CD4-positive, alpha-beta T cell treated with Interleukin-10 for 1 hour (primary cell): ENCODE results near the gene ANO6.
"Not testable (repeated sequence)": the region's sequence is repeated elsewhere in the genome, so short reads cannot be mapped to it uniquely, and the experiment has no call there.

Experiments used
- DNase-seq: peaks from one replicate; pipeline ENCODE4 v3.0.0-alpha.2; 2020

The ANO6 gene

GRCh38 chr12:45214071-45214470, 1.8 kb upstream of the ANO6 start:
- no peak for DNase-seq

GRCh38 chr12:45214749-45215418, 1.0 kb upstream of the ANO6 start:
- no peak for DNase-seq

GRCh38 chr12:45216230-45216982, 511 bp downstream of the ANO6 start:
- peak; percentile 40 for DNase-seq

GRCh38 chr12:45216983-45217485, 1.1 kb downstream of the ANO6 start:
- no peak for DNase-seq

GRCh38 chr12:45217846-45218245, 2.0 kb downstream of the ANO6 start:
- no peak for DNase-seq

GRCh38 chr12:45219621-45220020, 3.7 kb downstream of the ANO6 start:
- DNase-seq: no peak

- DNase-seq: no peak
These were observed 4.6 kb downstream of the ANO6 start for GRCh38 chr12:45220363-45220931.

GRCh38 chr12:45220969-45221368, 5.1 kb downstream of the ANO6 start:
- DNase-seq: no peak

GRCh38 chr12:45223868-45224267, 8.0 kb downstream of the ANO6 start:
- DNase-seq: no peak

- no peak for DNase-seq
These were observed 8.4 kb downstream of the ANO6 start for GRCh38 chr12:45224311-45224710.

GRCh38 chr12:45226021-45226420, 10.1 kb downstream of the ANO6 start:
- DNase-seq: no peak

GRCh38 chr12:45227316-45228067, 11.6 kb downstream of the ANO6 start:
- no peak for DNase-seq

GRCh38 chr12:45231515-45232145, 15.7 kb downstream of the ANO6 start:
- DNase-seq: no peak

GRCh38 chr12:45232146-45232755, 16.4 kb downstream of the ANO6 start:
- DNase-seq: no peak

- DNase-seq: no peak
These were observed 17.0 kb downstream of the ANO6 start for GRCh38 chr12:45232756-45233372.

GRCh38 chr12:45234139-45234865, 18.4 kb downstream of the ANO6 start:
- DNase-seq: no peak

GRCh38 chr12:45235087-45236025, 19.5 kb downstream of the ANO6 start:
- no peak for DNase-seq

GRCh38 chr12:45236383-45236782, 20.5 kb downstream of the ANO6 start:
- not testable (repeated sequence) for DNase-seq

- no peak for DNase-seq
These were observed 26.3 kb downstream of the ANO6 start for GRCh38 chr12:45242180-45242579.

GRCh38 chr12:45243963-45244362, 28.1 kb downstream of the ANO6 start:
- no peak for DNase-seq
